B cell (primary cell): ENCODE data around the gene GUCA1A. TPM values are rescaled to one million over a fixed set of nuclear protein-coding genes. Genes with fewer than 3 reads are reported as not detected.

ENCODE experiments used
- ATAC-seq: fragments of 200-7000 bp; cut with Tn5 transposase; one replicate; pipeline ENCODE4 v1.10.0; 2021; ENCODE audit warnings: low read depth, mild to moderate bottlenecking, moderate number of reproducible peaks, moderate library complexity
- CTCF ChIA-PET: fragments of 350-600 bp; sonication (Branson Sonifier 250); formaldehyde crosslinking; loops from one replicate; lab custom pipeline; 2021; ENCODE audit warnings: antibody characterized with exemption, inconsistent platforms; lab: Charles Lee
- POLR2A ChIA-PET: fragments of 350-600 bp; sonication (Branson Sonifier 250); formaldehyde crosslinking; loops from one replicate; lab custom pipeline; 2021; ENCODE audit warnings: antibody characterized with exemption; lab: Charles Lee
- DNase-seq: peaks from one replicate; pipeline ENCODE4 v3.0.0; 2013
- H2AFZ ChIP-seq: 2 replicates; pipeline ENCODE4 v1.6.1; 2012; ENCODE audit warnings: mild to moderate bottlenecking, low read depth, low read length; ENCODE audit not compliant: insufficient read depth, poor library complexity, severe bottlenecking
- H3K27ac ChIP-seq, 2 donors: 1 replicate in 1 of 2; 2 replicates in 1 of 2; pipeline ENCODE4 v1.5.1; 2012 to 2013; ENCODE audit warnings: low read length in 2 of 2, mild to moderate bottlenecking in 2 of 2, moderate library complexity in 1 of 2
- H3K27me3 ChIP-seq, 4 experiments: fragments of 200-600 bp in 1 of 4; sonication (generic) in 1 of 4; replicated peaks in 1 of 4; 1 replicate in 2 of 4; 2 replicates in 2 of 4; pipeline versions ENCODE4 v1.6.1 to v1.7.0; 2013 to 2016; ENCODE audit warnings: low read length in 3 of 4, mild to moderate bottlenecking in 2 of 4, mixed read lengths in 1 of 4, moderate library complexity in 1 of 4; ENCODE audit not compliant: insufficient read depth in 4 of 4, control insufficient read depth in 3 of 4; ENCODE audit errors: control extremely low read depth in 1 of 4
- H3K36me3 ChIP-seq, 2 experiments: replicated peaks in 1 of 2; 1 replicate in 1 of 2; 2 replicates in 1 of 2; pipeline versions ENCODE4 v1.6.1 to v1.7.1; 2013; ENCODE audit warnings: low read length in 1 of 2; ENCODE audit not compliant: insufficient read depth in 2 of 2, control insufficient read depth in 1 of 2; ENCODE audit errors: control extremely low read depth in 1 of 2, extremely low read depth in 1 of 2
- H3K4me1 ChIP-seq, 2 donors: fragments of 200-600 bp in 1 of 2; sonication (generic) in 1 of 2; 1 replicate in 1 of 2; 2 replicates in 1 of 2; pipeline versions ENCODE4 v1.5.1 to v1.6.1; 2013 to 2017; ENCODE audit warnings: low read length in 2 of 2; ENCODE audit not compliant: control insufficient read depth in 2 of 2, insufficient read depth in 2 of 2
- H3K4me2 ChIP-seq: replicated peaks from 2 replicates; pipeline ENCODE3; 2012; ENCODE audit warnings: mild to moderate bottlenecking, low read depth, low read length; ENCODE audit not compliant: poor library complexity, severe bottlenecking
- H3K4me3 ChIP-seq, 5 experiments: fragments of 200-600 bp in 1 of 5; sonication (generic) in 1 of 5; 1 replicate in 3 of 5; 2 replicates in 2 of 5; pipeline versions ENCODE4 v1.5.1 to v1.7.0; 2011 to 2016; ENCODE audit warnings: low read length in 4 of 5, mild to moderate bottlenecking in 4 of 5, low read depth in 2 of 5, control low read depth in 1 of 5, moderate library complexity in 1 of 5; ENCODE audit not compliant: insufficient read depth in 1 of 5; ENCODE audit errors: control extremely low read depth in 1 of 5, extremely low read depth in 1 of 5
- H3K79me2 ChIP-seq: fragments of 200-600 bp; sonication (generic); one replicate; pipeline ENCODE4 v1.6.0; 2016; ENCODE audit warnings: low read length; ENCODE audit not compliant: control insufficient read depth, insufficient read depth
- H3K9ac ChIP-seq: fragments of 200-600 bp; sonication (generic); 2 replicates; pipeline ENCODE4 v1.6.1; 2017; ENCODE audit warnings: mild to moderate bottlenecking, low read length, moderate library complexity
- H3K9me3 ChIP-seq, 3 donors: one replicate each; pipeline versions ENCODE4 v1.6.1 to v1.7.1; 2013; ENCODE audit warnings: low read length in 2 of 3; ENCODE audit not compliant: control insufficient read depth in 2 of 3, insufficient read depth in 1 of 3; ENCODE audit errors: control extremely low read depth in 1 of 3
- H4K20me1 ChIP-seq: 2 replicates; pipeline ENCODE4 v1.6.0; 2012; ENCODE audit warnings: mild to moderate bottlenecking, low read length; ENCODE audit not compliant: insufficient read depth, control insufficient read depth, poor library complexity, severe bottlenecking
- H3K27ac Mint-ChIP-seq: one replicate; pipeline ENCODE4 v1.8.0; 2021; ENCODE audit warnings: mixed read lengths
- H3K27me3 Mint-ChIP-seq: one replicate; pipeline ENCODE4 v1.8.0; 2021; ENCODE audit warnings: mixed read lengths
- H3K4me1 Mint-ChIP-seq: one replicate; pipeline ENCODE4 v1.8.0; 2021; ENCODE audit warnings: mixed read lengths
- H3K4me3 Mint-ChIP-seq: one replicate; pipeline ENCODE4 v1.8.0; 2021; ENCODE audit warnings: mixed read lengths
- H3K9me3 Mint-ChIP-seq: one replicate; pipeline ENCODE4 v1.8.0; 2022; ENCODE audit warnings: mixed read lengths; ENCODE audit not compliant: insufficient read depth
- CTCF ChIP-seq: fragments of 200-600 bp; IDR thresholded peaks from one replicate; pipeline ENCODE4 v1.8.0; 2022; ENCODE audit warnings: antibody characterized with exemption, mild to moderate bottlenecking
- EZH2 ChIP-seq: IDR thresholded peaks from 2 replicates; pipeline ENCODE4 v1.6.1; 2012; ENCODE audit warnings: borderline replicate concordance, low read depth, mild to moderate bottlenecking, moderate library complexity, low read length; ENCODE audit not compliant: insufficient read depth, poor library complexity, severe bottlenecking
- WGBS: methylation state at CpG from one replicate; pipeline ENCODE4 v1.1.5; 2013; ENCODE audit warnings: missing lambda C conversion rate; ENCODE audit not compliant: insufficient coverage; 5-methylcytosine and 5-hydroxymethylcytosine counted together
- intact Hi-C: fragments of 100-400 bp; cut with micrococcal nuclease; formaldehyde crosslinking; loops from one replicate; pipeline ENCODE4 v1.10.0; 2022
- polyA plus RNA-seq: library from polyadenylated mRNA; depleted of rRNA; stranded (reverse); fragments of >200 nt; gene quantifications from 2 replicates; pipeline ENCODE4 v1.2.3, GENCODE V29; 2012
- total RNA-seq, 2 donors: library from RNA; stranded (reverse); fragments of 120-200 nt in 1 of 2; gene quantifications; 1 replicate in 1 of 2; 2 replicates in 1 of 2; pipeline versions ENCODE4 v1.2.3 to v1.2.4, GENCODE V29; 2013 to 2022

Gene GUCA1A
- total and polyA plus RNA-seq, 2 donors (not counting 1 experiment from before 2014, with no cell fraction given), result not detected

GRCh38 chr6:42185597-42185996, 12.4 kb downstream of the GUCA1A start:
- Histone ChIP-seq H4K20me1 (no peaks in the 10 kb centered on the region), H3K9me3 (no peaks in the 10 kb centered on the region), H3K27ac (no peak overlapping the region), H3K36me3 (no peaks in the 10 kb centered on the region), H3K79me2 (no peaks in the 10 kb centered on the region), H3K4me3 (no peak overlapping the region), H3K4me2 (no peak overlapping the region), H3K27me3 (no peaks in the 10 kb centered on the region), H3K4me1 (no peaks in the 10 kb centered on the region), H2AFZ (no peak overlapping the region), H3K9ac (no peak overlapping the region)
- ChIA-PET CTCF (no interaction called here), POLR2A (no interaction called here)
- no peak for DNase-seq
- H3K4me1 Mint-ChIP-seq, result no peaks in the 10 kb centered on the region
- ATAC-seq, result no peak
- peaks cover 3% of the 10 kb centered on the region for H3K27me3 Mint-ChIP-seq
- H3K27ac Mint-ChIP-seq, result no peak overlapping the region
- no peak for TF ChIP-seq CTCF
- no peak for TF ChIP-seq EZH2
- no peak overlapping the region for H3K4me3 Mint-ChIP-seq
- WGBS, result 91% methylated on average over 10 of the region's 10 CpGs
- intact Hi-C loops, result no loop called here
- no peaks in the 10 kb centered on the region for H3K9me3 Mint-ChIP-seq

GRCh38 chr6:42188406-42188805, 15.2 kb downstream of the GUCA1A start:
- H3K27ac ChIP-seq, result no peak overlapping the region
- intact Hi-C loops, result no loop called here
- POLR2A ChIA-PET, result interaction anchor here (0.6 kb wide), 2 partner anchors 23 to 434 kb away, joined by 3 to 4 read pairs; no protein-coding TSS in a partner anchor
- H3K9me3 ChIP-seq, result no peaks in the 10 kb centered on the region
- CTCF ChIA-PET, result interaction anchor here (1.1 kb wide), 1 partner anchor 585 kb away, joined by 3 read pairs; no protein-coding TSS in a partner anchor
- Mint-ChIP-seq H3K9me3 (no peaks in the 10 kb centered on the region), H3K4me1 (no peaks in the 10 kb centered on the region), H3K27ac (no peak overlapping the region), H3K4me3 (no peak overlapping the region), H3K27me3 (no peaks in the 10 kb centered on the region)
- H3K4me1 ChIP-seq, result no peaks in the 10 kb centered on the region
- no peaks in the 10 kb centered on the region for H4K20me1 ChIP-seq
- H2AFZ ChIP-seq, result no peak overlapping the region
- TF ChIP-seq EZH2 (no peak), CTCF (no peak)
- H3K4me3 ChIP-seq, result no peak overlapping the region
- ATAC-seq (no peak), DNase-seq (no peak)
- H3K4me2 ChIP-seq, result no peak overlapping the region
- H3K9ac ChIP-seq, result no peak overlapping the region
- H3K27me3 ChIP-seq, result no peaks in the 10 kb centered on the region
- no peaks in the 10 kb centered on the region for H3K79me2 ChIP-seq
- WGBS, result 96% methylated on average over 4 of the region's 6 CpGs
- H3K36me3 ChIP-seq, result no peaks in the 10 kb centered on the region
